HG03039 (cell line): ENCODE data around the gene ZNF761.
"Not testable (repeated sequence)": the region's sequence is repeated elsewhere in the genome, so short reads cannot be mapped to it uniquely, and the experiment has no call there.

ENCODE experiments used
- ATAC-seq: cut with Tn5 transposase; IDR thresholded peaks from one replicate; pipeline ENCODE4 v1.9.1; 2021; ENCODE audit warnings: mild to moderate bottlenecking, moderate library complexity; ENCODE audit not compliant: unreplicated experiment

ZNF761 gene

DNA sequence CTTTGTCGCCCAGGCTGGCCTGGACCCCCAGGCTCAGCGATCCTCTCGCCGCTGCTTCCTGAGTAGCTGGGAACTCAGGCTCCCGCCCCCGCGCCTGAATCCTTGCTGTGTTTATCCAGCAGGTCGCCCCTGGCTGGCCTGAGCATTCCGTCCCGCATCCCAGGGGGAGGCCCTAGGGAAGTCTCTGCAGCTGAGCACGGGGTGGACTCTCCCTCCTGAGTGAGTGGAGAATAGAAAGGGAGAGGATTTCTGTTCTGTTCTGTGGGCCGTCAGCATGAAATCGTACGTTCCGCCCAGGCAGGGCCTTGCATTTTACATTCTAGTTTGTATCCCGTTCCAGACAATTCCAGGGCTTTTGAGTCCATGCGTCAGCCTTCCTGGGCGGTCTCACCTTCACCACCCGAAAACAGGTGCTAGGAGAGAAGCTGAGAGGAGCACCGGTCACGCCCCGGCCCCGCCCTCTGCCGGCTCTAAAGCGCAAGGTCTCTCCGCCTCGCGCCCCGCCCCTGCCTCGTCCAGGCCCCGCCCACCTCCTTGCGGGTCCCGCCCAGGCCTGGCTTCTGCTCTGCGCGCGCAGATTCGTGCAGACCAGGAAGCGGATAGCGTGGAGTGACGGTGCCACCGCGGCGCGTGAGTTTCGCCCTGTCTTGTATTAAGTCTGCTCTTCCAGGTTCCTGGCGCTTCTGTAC lies at the start of gene ZNF761:
Gene ZNF761, plus strand, starts transcription at position 586 of the 689 bp plus-strand sequence. CDS start 15,285 bp downstream, outside the sequence.
- peak; percentile 92 for ATAC-seq

DNA sequence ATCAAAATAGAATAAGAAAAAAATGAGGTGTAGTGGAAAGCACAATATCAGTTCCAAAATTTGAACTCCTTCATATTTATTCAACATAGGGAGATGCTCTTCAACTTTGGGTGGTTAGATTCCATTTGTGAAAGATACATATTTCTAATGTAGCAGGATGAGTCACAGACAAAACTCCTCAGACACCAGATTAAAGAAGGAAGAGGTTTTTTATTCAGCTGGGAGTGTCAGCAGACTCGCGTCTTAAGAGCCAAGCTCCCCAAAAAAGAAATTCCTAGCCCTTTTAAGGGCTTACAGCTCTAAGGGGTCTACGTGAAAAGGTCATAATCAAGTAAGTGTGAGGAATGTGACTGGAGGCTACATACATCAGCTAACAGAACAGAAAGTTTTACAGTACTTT lies 43.6 kb upstream of the ZNF761 start:
- ATAC-seq, result no peak

GRCh38 chr19:53388904-53389303 lies 42.9 kb upstream of the ZNF761 start:
- no peak for ATAC-seq

- ATAC-seq, result no peak
Measured at GRCh38 chr19:53389571-53389970, 42.2 kb upstream of the ZNF761 start.

GRCh38 chr19:53389978-53390377 lies 41.8 kb upstream of the ZNF761 start:
- ATAC-seq, result no peak

DNA sequence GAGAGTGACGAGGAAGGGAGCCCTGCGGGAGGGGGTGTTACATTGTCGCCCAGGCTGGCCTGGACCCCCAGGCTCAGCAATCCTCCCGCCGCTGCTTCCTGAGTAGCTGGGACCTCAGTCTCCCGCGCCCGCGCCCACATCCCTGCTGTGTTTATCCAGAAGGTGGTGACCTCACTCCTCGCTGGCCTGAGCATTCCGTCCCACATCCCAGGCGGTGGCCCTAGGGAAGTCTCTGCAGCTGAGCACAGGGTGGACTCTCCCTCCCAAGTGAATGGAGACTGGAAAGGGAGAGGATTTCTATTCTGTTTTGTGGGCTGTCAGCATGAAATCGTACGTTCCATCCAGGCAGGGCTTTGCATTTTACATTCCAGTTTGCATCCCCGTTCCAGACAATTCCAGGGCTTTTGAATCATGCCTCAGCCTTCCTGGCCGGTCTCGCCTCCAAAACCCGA lies 37.2 kb upstream of the ZNF761 start:
- ATAC-seq, result no peak

- ATAC-seq, result peak; percentile 80
Measured at GRCh38 chr19:53394974-53395839, 36.6 kb upstream of the ZNF761 start, which contains the start of gene ZNF765. Gene ZNF765 (plus strand): TSS chr19:53395149. CDS start chr19:53398016, 2,867 bp downstream.

GRCh38 chr19:53395840-53396524 lies 35.8 kb upstream of the ZNF761 start:
- ATAC-seq, result not testable (repeated sequence)

DNA sequence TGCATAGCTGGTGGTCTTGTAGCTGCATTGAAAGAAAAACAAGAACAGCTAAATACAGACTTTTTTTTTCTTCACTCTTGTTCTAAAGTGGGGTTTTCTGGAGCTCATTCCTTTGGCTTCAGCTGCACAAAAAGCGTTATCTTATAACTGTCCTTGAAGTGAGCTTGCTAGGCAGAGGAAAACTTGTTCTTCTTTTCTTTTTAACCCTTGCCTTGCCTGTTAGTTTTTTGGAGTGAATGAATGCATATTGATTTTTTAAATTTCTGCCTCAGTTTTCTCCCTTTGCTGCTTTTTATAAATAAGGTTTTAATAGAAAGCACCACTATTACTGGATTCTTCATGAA lies 35.3 kb upstream of the ZNF761 start:
- ATAC-seq, result no peak

- ATAC-seq, result not testable (repeated sequence)
Measured at GRCh38 chr19:53397918-53398317, 33.9 kb upstream of the ZNF761 start.

DNA sequence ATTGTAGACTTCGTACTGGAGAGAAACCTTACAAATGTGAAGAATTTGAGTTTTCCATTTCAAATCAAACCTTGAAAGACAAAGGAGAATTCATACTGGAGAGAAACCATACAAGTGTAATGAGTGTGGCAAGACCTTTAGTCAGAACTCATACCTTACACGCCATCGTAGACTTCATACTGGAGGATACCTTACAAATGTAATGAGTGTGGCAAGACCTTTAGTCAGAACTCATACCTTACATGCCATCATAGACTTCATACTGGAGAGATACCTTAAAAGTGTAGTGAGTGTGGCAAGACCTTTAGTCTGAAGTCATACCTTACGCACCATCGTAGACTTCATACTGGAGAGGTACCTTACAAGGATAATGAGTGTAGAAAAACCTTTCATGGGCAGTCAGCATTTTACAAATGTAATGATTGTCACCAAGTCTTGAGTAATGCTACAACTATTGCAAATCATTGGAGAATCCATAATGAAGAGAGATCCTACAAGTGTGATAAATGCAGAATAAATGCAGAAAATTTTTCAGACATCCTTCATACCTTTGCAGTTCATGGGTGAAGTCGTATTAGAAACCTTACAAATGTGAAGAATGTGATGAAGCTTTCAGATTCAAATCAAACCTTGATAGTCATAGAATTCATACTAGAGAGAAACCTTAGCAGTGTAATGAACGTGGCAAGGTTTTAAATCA lies 22.1 kb upstream of the ZNF761 start:
- no peak for ATAC-seq

- ATAC-seq, result not testable (repeated sequence)
Measured at GRCh38 chr19:53420520-53421315, 11.1 kb upstream of the ZNF761 start.

DNA sequence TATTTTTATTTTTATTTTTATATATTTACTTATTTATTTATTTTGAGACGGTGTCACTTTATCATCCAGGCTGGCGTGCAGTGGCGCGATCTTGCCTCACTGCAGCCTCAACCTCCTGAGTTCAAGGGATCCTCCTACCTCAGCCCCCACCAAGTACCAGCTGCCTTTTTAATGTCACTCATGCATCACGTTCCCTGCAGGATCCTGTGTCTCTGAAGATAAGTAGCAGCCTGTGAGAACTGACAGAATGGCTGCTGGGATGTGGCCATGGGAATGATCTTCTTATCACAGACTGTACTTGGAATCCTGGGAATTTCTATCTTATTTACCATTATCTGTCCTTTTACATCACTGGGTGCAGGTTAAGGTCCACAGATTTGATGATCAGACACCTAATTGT lies 9.2 kb upstream of the ZNF761 start:
- no peak for ATAC-seq

GRCh38 chr19:53423074-53423473 lies 8.7 kb upstream of the ZNF761 start:
- not testable (repeated sequence) for ATAC-seq

- ATAC-seq, result not testable (repeated sequence)
Measured at GRCh38 chr19:53423680-53424079, 8.1 kb upstream of the ZNF761 start.

- ATAC-seq, result no peak
Measured at GRCh38 chr19:53424968-53425597, 6.7 kb upstream of the ZNF761 start.

DNA sequence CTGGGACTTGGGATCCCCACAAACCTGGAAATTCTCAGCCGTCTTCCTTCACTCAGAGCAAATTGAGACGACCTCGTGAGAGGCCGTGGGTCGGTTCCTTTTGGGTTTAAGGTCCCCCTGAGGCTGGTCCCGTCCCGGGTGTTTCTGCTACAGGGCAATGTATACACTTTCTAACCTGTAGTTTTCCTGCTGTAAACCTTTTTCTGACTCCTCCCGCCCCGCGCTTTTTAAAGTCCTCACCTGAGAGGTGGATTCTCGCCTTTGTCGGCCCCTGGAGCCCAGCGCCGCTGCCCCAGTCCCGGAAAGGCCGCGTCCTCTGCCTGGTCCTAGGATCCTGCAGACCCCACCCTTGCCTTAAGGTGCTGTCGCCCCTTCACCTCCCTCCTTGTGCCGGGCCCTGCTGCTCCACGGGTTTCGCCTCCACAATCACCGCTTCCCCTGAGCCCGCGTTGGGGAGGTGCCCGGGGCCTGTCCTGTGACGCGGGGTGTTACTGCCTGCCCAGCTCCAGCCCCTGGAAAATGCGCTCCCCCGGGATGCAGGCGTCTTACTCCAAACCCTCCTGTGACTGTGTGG lies 391 bp downstream of the ZNF761 start:
- no peak for ATAC-seq

DNA sequence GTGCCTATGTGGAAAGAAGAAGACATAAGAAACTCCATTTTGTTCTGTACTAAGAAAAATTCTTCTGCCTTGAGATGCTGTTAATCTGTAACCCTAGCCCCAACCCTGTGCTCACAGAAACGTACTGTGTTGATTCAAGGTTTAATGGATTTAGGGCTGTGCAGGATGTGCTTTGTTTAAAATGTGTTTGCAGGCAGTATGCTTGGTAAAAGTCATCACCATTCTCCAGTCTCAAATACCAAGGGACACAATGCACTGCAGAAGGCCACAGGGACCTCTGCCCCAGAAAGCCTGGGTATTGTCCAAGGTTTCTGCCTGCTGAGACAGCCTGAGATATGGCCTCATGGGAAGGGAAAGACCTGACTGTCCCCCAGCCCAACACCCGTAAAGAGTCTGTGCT lies 12.0 kb downstream of the ZNF761 start:
- not testable (repeated sequence) for ATAC-seq

DNA sequence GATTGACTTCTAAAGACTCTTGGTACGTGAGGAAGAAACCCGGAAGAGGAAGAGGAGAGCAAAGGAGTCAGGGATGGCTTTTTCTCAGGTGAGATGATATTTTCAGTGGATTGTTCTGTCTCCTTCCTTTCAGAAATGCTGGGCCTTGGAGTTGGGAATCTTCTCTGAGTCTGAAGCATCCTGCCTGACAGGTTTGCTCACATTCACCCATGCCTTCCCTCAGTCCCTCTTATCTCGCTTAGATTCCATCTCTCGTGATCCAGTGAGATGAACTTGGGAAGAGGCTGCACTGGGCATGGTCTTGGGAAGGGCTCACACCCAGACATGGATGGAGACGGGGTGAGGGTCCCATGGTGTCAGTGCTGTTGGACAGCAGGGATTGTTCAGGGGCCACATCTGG lies 15.4 kb downstream of the ZNF761 start:
- ATAC-seq, result not testable (repeated sequence)
